Measurements from ENCODE around the gene ZNF417.

GRCh38 chr19:57941593-57941992 is 25.2 kb upstream of the ZNF417 start:
- TF ChIP-seq CTCF (conservative IDR thresholded peaks at IDR 0.05 in 1 of 2, IDR thresholded peaks at IDR 0.05 in 1 of 2; ENCODE audit: low read depth in 1 of 2, low read length in 2 of 2) (no peak), EZH2 (IDR thresholded peaks at IDR 0.05; ENCODE audit: low read length, missing control alignments) (no peak)

Measured in fibroblast of lung (primary cell).